SK-N-MC (cell line): ENCODE data around the gene SP1.
"Not testable (repeated sequence)": the region's sequence is repeated elsewhere in the genome, so short reads cannot be mapped to it uniquely, and the experiment has no call there.

ENCODE experiments used
- DNase-seq: peaks from one replicate; pipeline ENCODE4 v3.0.0-alpha.2; 2011; ENCODE audit warnings: low read depth, low spot score
- H3K27ac ChIP-seq: fragments of 200-600 bp; sonication (generic); 2 replicates; pipeline ENCODE4 v1.5.1; 2016; ENCODE audit warnings: mixed run types
- H3K36me3 ChIP-seq: fragments of 200-600 bp; sonication (generic); 2 replicates; pipeline ENCODE4 v1.6.1; 2017; ENCODE audit warnings: antibody characterized with exemption, low read length, mixed read lengths; ENCODE audit not compliant: insufficient read depth
- H3K4me3 ChIP-seq: fragments of 200-600 bp; sonication (generic); 2 replicates; pipeline ENCODE4 v1.5.1; 2016
- H3K9ac ChIP-seq: fragments of 200-600 bp; sonication (generic); 2 replicates; pipeline ENCODE4 v1.8.0; 2017; ENCODE audit warnings: mixed run types, mixed read lengths; ENCODE audit not compliant: insufficient read length
- H3K9me3 ChIP-seq: fragments of 200-600 bp; sonication (generic); 2 replicates; pipeline ENCODE4 v1.6.1; 2017; ENCODE audit warnings: low read depth, mild to moderate bottlenecking, antibody characterized with exemption, low read length, moderate library complexity, mixed read lengths
- EZH2 ChIP-seq: fragments of 200-600 bp; sonication (generic); IDR thresholded peaks from one replicate; pipeline ENCODE4 v1.6.1; 2017; ENCODE audit warnings: antibody characterized with exemption
- FOXP2 ChIP-seq: optimal IDR thresholded peaks from 2 replicates; pipeline ENCODE3; 2011; ENCODE audit warnings: mild to moderate bottlenecking, moderate library complexity; ENCODE audit not compliant: insufficient read depth; ENCODE audit errors: extremely low read length, control extremely low read depth
- POLR2AphosphoS5 ChIP-seq: IDR thresholded peaks from 2 replicates; pipeline ENCODE4 v1.6.1; 2012; ENCODE audit warnings: mild to moderate bottlenecking, low read depth, low read length, borderline replicate concordance

The SP1 gene

DNA sequence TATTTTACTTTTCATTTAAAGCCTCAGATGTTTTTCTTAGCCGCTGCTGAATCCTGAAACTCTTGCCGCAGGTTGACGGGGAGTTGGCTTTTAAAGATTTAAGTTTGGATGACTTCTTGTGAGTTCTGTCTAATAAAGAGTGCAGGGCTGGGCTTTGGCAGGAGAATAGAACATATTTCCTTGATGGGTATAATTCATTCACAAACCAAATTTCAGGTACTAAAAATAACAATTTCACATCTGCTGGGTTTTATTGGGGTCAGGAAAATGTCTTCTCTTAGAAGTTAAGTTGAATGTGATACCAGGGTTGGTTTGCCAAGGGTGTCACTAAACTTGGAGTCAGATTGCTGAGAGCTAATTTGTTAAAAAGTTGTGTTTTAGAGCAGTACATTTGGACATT is 9.7 kb downstream of the SP1 start:
- Histone ChIP-seq H3K27ac (peak overlapping the region; percentile 85; the same call in 1 of the 2 replicates), H3K36me3 (peaks cover 26% of the 10 kb centered on the region), H3K4me3 (no peak overlapping the region), H3K9ac (no peak overlapping the region), H3K9me3 (no peaks in the 10 kb centered on the region)
- DNase-seq: no peak
- TF ChIP-seq POLR2AphosphoS5 (no peak), EZH2 (no peak), FOXP2 (no peak)

DNA sequence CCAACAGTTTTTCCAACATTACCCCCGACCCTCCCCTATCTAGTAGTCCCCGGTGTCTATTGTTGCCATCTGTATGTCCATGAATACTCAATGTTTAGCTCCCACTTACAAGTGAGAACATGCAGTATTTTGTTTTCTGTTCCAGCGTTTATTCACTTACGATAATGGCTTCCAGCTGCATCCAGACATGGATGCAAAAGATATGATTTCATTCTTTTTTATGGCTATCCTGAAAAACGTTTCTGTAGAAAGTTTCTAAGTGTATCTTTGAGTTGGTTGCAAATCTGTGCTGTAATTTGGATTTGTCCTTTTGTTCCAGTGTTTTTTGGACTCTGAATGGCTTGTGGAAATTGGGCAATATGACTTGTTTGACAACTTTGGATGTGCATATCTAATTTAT is 11.7 kb downstream of the SP1 start:
- Histone ChIP-seq H3K9me3 (no peaks in the 10 kb centered on the region), H3K4me3 (no peak overlapping the region), H3K36me3 (peaks cover 13% of the 10 kb centered on the region), H3K9ac (no peak overlapping the region), H3K27ac (peak overlapping the region; percentile 85; the same call in 1 of the 2 replicates)
- no peak for TF ChIP-seq FOXP2
- TF ChIP-seq POLR2AphosphoS5: no peak
- TF ChIP-seq EZH2: no peak
- no peak for DNase-seq

DNA sequence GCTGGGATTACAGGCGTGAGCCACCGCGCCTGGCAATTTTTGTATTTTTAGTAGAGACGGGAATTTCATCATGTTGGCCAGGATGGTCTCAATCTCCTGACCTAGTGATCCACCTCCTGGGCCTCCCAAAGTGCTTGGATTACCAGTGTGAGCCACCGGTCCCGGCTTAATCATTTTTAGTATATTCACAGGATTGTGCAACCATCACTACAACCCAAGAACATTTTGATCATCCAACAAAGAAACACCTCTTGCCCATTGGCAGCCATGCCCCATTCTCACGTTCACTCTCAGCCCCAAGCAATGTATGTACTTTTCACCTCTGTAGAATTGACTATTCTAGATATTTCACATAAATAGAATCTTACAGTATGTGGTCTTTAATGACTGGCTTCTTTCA is 19.9 kb downstream of the SP1 start:
- DNase-seq: no peak
- TF ChIP-seq POLR2AphosphoS5: no peak
- TF ChIP-seq EZH2: no peak
- no peak for TF ChIP-seq FOXP2
- H3K9me3 ChIP-seq: no peaks in the 10 kb centered on the region
- H3K4me3 ChIP-seq: no peak overlapping the region
- no peak overlapping the region for H3K9ac ChIP-seq
- no peak overlapping the region for H3K27ac ChIP-seq
- H3K36me3 ChIP-seq: peaks cover 12% of the 10 kb centered on the region

- H3K4me3 ChIP-seq, DNase-seq, H3K27ac ChIP-seq, H3K9me3 ChIP-seq, H3K9ac ChIP-seq: not testable (repeated sequence)
- H3K36me3 ChIP-seq: peaks cover 24% of the 10 kb centered on the region
Observed at GRCh38 chr12:53402351-53402750, 22.4 kb downstream of the SP1 start.

GRCh38 chr12:53402871-53403270 is 22.9 kb downstream of the SP1 start:
- H3K27ac ChIP-seq: no peak overlapping the region
- H3K9ac ChIP-seq: no peak overlapping the region
- DNase-seq: no peak
- H3K4me3 ChIP-seq: no peak overlapping the region
- TF ChIP-seq FOXP2 (no peak), POLR2AphosphoS5 (no peak), EZH2 (no peak)
- peaks cover 25% of the 10 kb centered on the region for H3K36me3 ChIP-seq
- H3K9me3 ChIP-seq: no peaks in the 10 kb centered on the region

- peaks cover 51% of the 10 kb centered on the region for H3K36me3 ChIP-seq
Observed at GRCh38 chr12:53410951-53411350, 31.0 kb downstream of the SP1 start.

GRCh38 chr12:53413485-53414204 is 33.7 kb downstream of the SP1 start:
- DNase-seq: peak; percentile 52
- Histone ChIP-seq H3K9me3 (no peaks in the 10 kb centered on the region), H3K9ac (no peak overlapping the region), H3K4me3 (peak overlapping the region; percentile 34), H3K36me3 (peaks cover 33% of the 10 kb centered on the region), H3K27ac (peak overlapping the region; percentile 80)
- TF ChIP-seq EZH2 (no peak), POLR2AphosphoS5 (no peak), FOXP2 (no peak)

More at GRCh38 chr12:53410951-53411350, 31.0 kb downstream of the SP1 start:
- no peak for TF ChIP-seq EZH2
- no peak for TF ChIP-seq POLR2AphosphoS5
- TF ChIP-seq FOXP2: no peak
- DNase-seq: no peak
- Histone ChIP-seq H3K9me3 (no peaks in the 10 kb centered on the region), H3K4me3 (no peak overlapping the region), H3K9ac (no peak overlapping the region), H3K27ac (no peak overlapping the region)

DNA sequence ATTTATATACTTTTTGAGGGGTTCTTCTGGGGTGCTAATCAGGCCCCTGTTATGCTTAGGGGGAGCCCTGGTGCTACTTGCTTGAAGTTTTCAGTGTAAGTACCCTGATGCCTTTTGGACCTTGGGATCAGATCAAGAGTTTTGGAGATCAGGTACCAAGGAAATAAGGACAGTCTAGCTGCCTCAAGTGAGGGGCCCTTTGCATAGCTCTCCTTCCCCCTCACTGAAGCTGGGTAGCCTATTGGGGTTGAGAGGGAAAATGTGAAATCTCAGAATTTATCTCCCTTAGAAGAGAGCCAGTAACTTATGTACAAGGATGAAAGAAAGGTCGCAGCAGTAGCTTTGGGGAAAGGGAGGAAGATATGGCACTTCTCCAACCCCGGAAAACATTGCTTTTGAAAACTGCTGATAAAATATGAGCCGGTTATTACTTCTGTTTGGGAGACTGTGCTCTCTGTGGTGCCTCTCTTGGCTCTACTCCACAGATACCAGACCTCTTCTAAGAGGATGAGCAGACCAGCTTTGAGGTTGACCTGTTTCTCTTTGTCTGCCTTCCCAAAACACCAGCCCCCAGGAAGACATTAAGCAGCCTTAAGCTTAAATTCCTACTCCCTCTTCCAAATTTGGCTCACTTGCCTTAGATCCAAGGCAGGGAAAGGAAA is 34.9 kb downstream of the SP1 start:
- Histone ChIP-seq H3K4me3 (peak overlapping the region; percentile 49), H3K36me3 (peaks cover 22% of the 10 kb centered on the region), H3K9me3 (no peaks in the 10 kb centered on the region), H3K9ac (peak overlapping the region; percentile 5), H3K27ac (peak overlapping the region; percentile 80)
- TF ChIP-seq FOXP2 (no peak), EZH2 (no peak), POLR2AphosphoS5 (no peak)
- peak; percentile 35 for DNase-seq

GRCh38 chr12:53415752-53416389 is 35.9 kb downstream of the SP1 start:
- not testable (repeated sequence) for H3K9ac ChIP-seq, H3K9me3 ChIP-seq, DNase-seq
- Histone ChIP-seq H3K27ac (peak overlapping the region; percentile 80), H3K36me3 (peaks cover 15% of the 10 kb centered on the region), H3K4me3 (peak overlapping the region; percentile 49)

GRCh38 chr12:53417291-53417816 is 37.4 kb downstream of the SP1 start:
- H3K36me3 ChIP-seq, H3K4me3 ChIP-seq, DNase-seq, H3K27ac ChIP-seq, H3K9me3 ChIP-seq, H3K9ac ChIP-seq: not testable (repeated sequence)
